Trophoblast cell (in vitro differentiated cells and primary cell): Measurements from ENCODE around the gene M6PR.

Source experiments
- DNase-seq, 2 donors: peaks; one replicate each; pipeline ENCODE4 v3.0.0-alpha.2; 2016
- H2AFZ ChIP-seq: 2 replicates; pipeline ENCODE4 v1.6.1; 2013; ENCODE audit warnings: low read length, moderate library complexity, mild to moderate bottlenecking; ENCODE audit not compliant: insufficient read depth, poor library complexity
- H2AK5ac ChIP-seq: 2 replicates; pipeline ENCODE4 v1.6.1; 2013; ENCODE audit warnings: mild to moderate bottlenecking, low read length
- H2BK120ac ChIP-seq: 2 replicates; pipeline ENCODE4 v1.6.1; 2013; ENCODE audit warnings: low read length, mild to moderate bottlenecking, moderate library complexity; ENCODE audit not compliant: insufficient read depth, poor library complexity
- H2BK12ac ChIP-seq: 2 replicates; pipeline ENCODE4 v1.6.1; 2013; ENCODE audit warnings: mild to moderate bottlenecking, low read length, moderate library complexity
- H2BK5ac ChIP-seq: 2 replicates; pipeline ENCODE4 v1.6.1; 2013; ENCODE audit warnings: low read length, low read depth, moderate library complexity, mild to moderate bottlenecking; ENCODE audit not compliant: poor library complexity
- H3K14ac ChIP-seq: 2 replicates; pipeline ENCODE4 v1.6.1; 2013; ENCODE audit warnings: mild to moderate bottlenecking, low read length
- H3K18ac ChIP-seq: 2 replicates; pipeline ENCODE4 v1.6.1; 2013; ENCODE audit warnings: mild to moderate bottlenecking, low read length
- H3K23ac ChIP-seq: 2 replicates; pipeline ENCODE4 v1.6.1; 2013; ENCODE audit warnings: low read length
- H3K27ac ChIP-seq: 2 replicates; pipeline ENCODE4 v1.5.1; 2013; ENCODE audit warnings: low read depth, mild to moderate bottlenecking, inconsistent platforms, low read length, moderate library complexity
- H3K27me3 ChIP-seq: 2 replicates; pipeline ENCODE4 v1.6.1; 2013; ENCODE audit warnings: inconsistent platforms, mild to moderate bottlenecking, low read length, moderate library complexity; ENCODE audit not compliant: insufficient read depth
- H3K36me3 ChIP-seq, 2 experiments: 1 replicate in 1 of 2; 2 replicates in 1 of 2; pipeline ENCODE4 v1.6.1; 2013; ENCODE audit warnings: low read length in 2 of 2, mild to moderate bottlenecking in 2 of 2, moderate library complexity in 1 of 2; ENCODE audit not compliant: insufficient read depth in 2 of 2, control insufficient read depth in 1 of 2
- H3K4ac ChIP-seq: 2 replicates; pipeline ENCODE4 v1.6.1; 2013; ENCODE audit warnings: low read depth, mild to moderate bottlenecking, low read length, moderate library complexity
- H3K4me1 ChIP-seq, 2 experiments: 1 replicate in 1 of 2; 2 replicates in 1 of 2; pipeline ENCODE4 v1.6.1; 2013; ENCODE audit warnings: low read length in 2 of 2, mild to moderate bottlenecking in 2 of 2, moderate library complexity in 1 of 2; ENCODE audit not compliant: insufficient read depth in 2 of 2, control insufficient read depth in 1 of 2
- H3K4me2 ChIP-seq: 2 replicates; pipeline ENCODE4 v1.6.1; 2013; ENCODE audit warnings: inconsistent platforms, mild to moderate bottlenecking, low read length, moderate library complexity
- H3K4me3 ChIP-seq: 2 replicates; pipeline ENCODE4 v1.5.1; 2013; ENCODE audit warnings: mild to moderate bottlenecking, low read depth, low read length, inconsistent platforms
- H3K79me1 ChIP-seq: one replicate; pipeline ENCODE4 v1.6.1; 2013; ENCODE audit warnings: low read length
- H3K79me2 ChIP-seq: 2 replicates; pipeline ENCODE4 v1.6.1; 2013; ENCODE audit warnings: low read length, mild to moderate bottlenecking; ENCODE audit not compliant: control insufficient read depth, insufficient read depth, poor library complexity
- H3K9ac ChIP-seq: 2 replicates; pipeline ENCODE4 v1.6.1; 2013; ENCODE audit warnings: mild to moderate bottlenecking, low read length
- H3K9me3 ChIP-seq: 2 replicates; pipeline ENCODE4 v1.6.1; 2013; ENCODE audit warnings: low read depth, mild to moderate bottlenecking, control low read depth, inconsistent platforms, low read length; ENCODE audit not compliant: insufficient read depth
- H4K12ac ChIP-seq: 2 replicates; pipeline ENCODE4 v1.6.1; 2013; ENCODE audit warnings: low read depth, mild to moderate bottlenecking, low read length, moderate library complexity
- H4K8ac ChIP-seq: 2 replicates; pipeline ENCODE4 v1.6.1; 2013; ENCODE audit warnings: low read depth, mild to moderate bottlenecking, low read length, moderate library complexity
- H4K91ac ChIP-seq: one replicate; pipeline ENCODE4 v1.6.1; 2013; ENCODE audit warnings: low read depth, mild to moderate bottlenecking, low read length, moderate library complexity
- WGBS: extraction: QIAGEN DNeasy Blood & Tissue Kit; methylation state at CpG from one replicate; pipeline ENCODE4 v1.1.7; 2013; ENCODE audit warnings: missing lambda C conversion rate; ENCODE audit not compliant: insufficient read length, insufficient coverage; ENCODE audit errors: extremely low coverage; 5-methylcytosine and 5-hydroxymethylcytosine counted together

M6PR gene

GRCh38 chr12:8912914-8913313 lies 36.5 kb downstream of the M6PR start:
- Histone ChIP-seq H2BK5ac (no peak overlapping the region), H3K9ac (no peak overlapping the region), H3K23ac (no peak overlapping the region), H4K12ac (no peak overlapping the region), H4K91ac (no peak overlapping the region), H2BK120ac (no peak overlapping the region), H3K27me3 (no peaks in the 10 kb centered on the region), H2AFZ (no peak overlapping the region), H3K4me1 (peaks cover 3% of the 10 kb centered on the region in 2 experiments), H3K36me3 (no peaks in the 10 kb centered on the region), H3K79me1 (peaks cover 10% of the 10 kb centered on the region), H4K8ac (no peak overlapping the region), H3K9me3 (no peaks in the 10 kb centered on the region), H3K4me3 (no peak overlapping the region), H3K18ac (no peak overlapping the region), H3K27ac (no peak overlapping the region), H2AK5ac (no peak overlapping the region), H3K4ac (no peak overlapping the region), H3K4me2 (peak overlapping the region; percentile 47), H3K79me2 (peaks cover 7% of the 10 kb centered on the region), H3K14ac (no peak overlapping the region), H2BK12ac (no peak overlapping the region)
- WGBS: no CpG with 5 or more reads among the region's 9 CpGs
- DNase-seq: peak; percentile 91 to 95

- Histone ChIP-seq H3K79me1 (peaks cover 12% of the 10 kb centered on the region), H2AFZ (no peak overlapping the region), H3K23ac (no peak overlapping the region), H2BK12ac (no peak overlapping the region), H3K18ac (no peak overlapping the region), H3K36me3 (no peaks in the 10 kb centered on the region), H2AK5ac (no peak overlapping the region), H3K4me1 (peaks cover 3% of the 10 kb centered on the region in 2 experiments), H3K4me3 (no peak overlapping the region), H4K12ac (no peak overlapping the region), H2BK5ac (no peak overlapping the region), H3K79me2 (peaks cover 7% of the 10 kb centered on the region), H3K9ac (no peak overlapping the region), H3K4me2 (no peak overlapping the region), H3K27me3 (no peaks in the 10 kb centered on the region), H3K9me3 (no peaks in the 10 kb centered on the region), H3K4ac (no peak overlapping the region), H2BK120ac (no peak overlapping the region), H3K14ac (no peak overlapping the region), H4K91ac (no peak overlapping the region), H3K27ac (no peak overlapping the region), H4K8ac (no peak overlapping the region)
- no CpG with 5 or more reads among the region's 3 CpGs for WGBS
- DNase-seq: peak in 1 of 2 donors; percentile 80
These were observed 37.7 kb downstream of the M6PR start for GRCh38 chr12:8911606-8912268.

GRCh38 chr12:8909752-8910151 lies 39.7 kb downstream of the M6PR start:
- DNase-seq: peak; percentile 56 to 82
- Histone ChIP-seq H3K36me3 (no peaks in the 10 kb centered on the region), H2BK12ac (no peak overlapping the region), H4K12ac (no peak overlapping the region), H3K4ac (no peak overlapping the region), H3K23ac (no peak overlapping the region), H2BK120ac (no peak overlapping the region), H4K91ac (no peak overlapping the region), H3K14ac (no peak overlapping the region), H3K27me3 (no peaks in the 10 kb centered on the region), H2BK5ac (no peak overlapping the region), H3K27ac (no peak overlapping the region), H3K4me1 (peaks cover 3% of the 10 kb centered on the region in 2 experiments), H2AK5ac (no peak overlapping the region), H3K79me1 (peaks cover 10% of the 10 kb centered on the region), H3K9me3 (no peaks in the 10 kb centered on the region), H3K4me3 (no peak overlapping the region), H3K9ac (no peak overlapping the region), H3K4me2 (no peak overlapping the region), H4K8ac (no peak overlapping the region), H2AFZ (no peak overlapping the region), H3K18ac (no peak overlapping the region), H3K79me2 (peaks cover 2% of the 10 kb centered on the region)
- no CpG with 5 or more reads among the region's 5 CpGs for WGBS

- Histone ChIP-seq H3K36me3 (no peaks in the 10 kb centered on the region), H4K12ac (no peak overlapping the region), H4K91ac (peak overlapping the region; percentile 37), H2BK12ac (no peak overlapping the region), H3K27me3 (no peaks in the 10 kb centered on the region), H3K79me2 (no peaks in the 10 kb centered on the region), H3K4me3 (no peak overlapping the region), H3K27ac (no peak overlapping the region), H2AFZ (no peak overlapping the region), H3K14ac (no peak overlapping the region), H2BK5ac (no peak overlapping the region), H3K79me1 (peaks cover 2% of the 10 kb centered on the region), H3K4ac (no peak overlapping the region), H3K18ac (no peak overlapping the region), H3K4me2 (no peak overlapping the region), H3K9me3 (no peaks in the 10 kb centered on the region), H3K23ac (no peak overlapping the region), H4K8ac (peak overlapping the region; percentile 54), H3K9ac (no peak overlapping the region), H3K4me1 (peaks cover 3% of the 10 kb centered on the region in 2 experiments), H2AK5ac (no peak overlapping the region), H2BK120ac (no peak overlapping the region)
- WGBS: no CpG with 5 or more reads among the region's 3 CpGs
- no peak for DNase-seq
These were observed 41.9 kb downstream of the M6PR start for GRCh38 chr12:8907513-8907912.
